ENCODE results near the gene BBS9.

GRCh38 chr7:33193308-33193864, 64.0 kb downstream of the BBS9 start:
- TF ChIP-seq POLR2A (IDR thresholded peaks at IDR 0.05; ENCODE audit: low read depth, low read length) (no peak), TAF1 (IDR thresholded peaks at IDR 0.05; ENCODE audit: borderline replicate concordance, low read depth, low read length) (no peak), POLR2AphosphoS5 (IDR thresholded peaks at IDR 0.05; ENCODE audit: low read depth, low read length) (no peak)

All from GM12892 (cell line).